ENCODE results near the gene LHX4.

DNA sequence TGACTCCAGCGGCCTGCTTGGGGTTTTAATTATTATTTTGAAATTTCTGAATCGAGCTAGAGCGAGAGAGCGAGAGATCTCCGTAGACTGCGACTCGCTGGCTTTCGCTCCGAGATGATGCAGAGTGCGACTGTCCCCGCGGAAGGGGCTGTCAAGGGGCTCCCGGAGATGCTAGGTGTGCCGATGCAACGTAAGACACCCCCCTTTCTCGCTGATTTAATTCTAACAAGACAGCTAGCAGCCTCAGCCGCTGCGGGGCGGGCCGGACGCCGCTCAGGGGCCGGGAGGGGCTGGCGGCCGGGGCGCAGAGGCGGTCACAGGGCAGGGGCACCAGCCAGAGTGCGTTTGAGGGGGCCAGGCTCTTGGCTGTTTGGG lies 339 bp downstream of the LHX4 start:
- TF ChIP-seq, protein P1, sequence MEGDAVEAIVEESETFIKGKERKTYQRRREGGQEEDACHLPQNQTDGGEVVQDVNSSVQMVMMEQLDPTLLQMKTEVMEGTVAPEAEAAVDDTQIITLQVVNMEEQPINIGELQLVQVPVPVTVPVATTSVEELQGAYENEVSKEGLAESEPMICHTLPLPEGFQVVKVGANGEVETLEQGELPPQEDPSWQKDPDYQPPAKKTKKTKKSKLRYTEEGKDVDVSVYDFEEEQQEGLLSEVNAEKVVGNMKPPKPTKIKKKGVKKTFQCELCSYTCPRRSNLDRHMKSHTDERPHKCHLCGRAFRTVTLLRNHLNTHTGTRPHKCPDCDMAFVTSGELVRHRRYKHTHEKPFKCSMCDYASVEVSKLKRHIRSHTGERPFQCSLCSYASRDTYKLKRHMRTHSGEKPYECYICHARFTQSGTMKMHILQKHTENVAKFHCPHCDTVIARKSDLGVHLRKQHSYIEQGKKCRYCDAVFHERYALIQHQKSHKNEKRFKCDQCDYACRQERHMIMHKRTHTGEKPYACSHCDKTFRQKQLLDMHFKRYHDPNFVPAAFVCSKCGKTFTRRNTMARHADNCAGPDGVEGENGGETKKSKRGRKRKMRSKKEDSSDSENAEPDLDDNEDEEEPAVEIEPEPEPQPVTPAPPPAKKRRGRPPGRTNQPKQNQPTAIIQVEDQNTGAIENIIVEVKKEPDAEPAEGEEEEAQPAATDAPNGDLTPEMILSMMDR (IDR thresholded peaks at IDR 0.05 in 4 of 5, conservative IDR thresholded peaks at IDR 0.05 in 1 of 5) = no peak
- no peak for TF ChIP-seq POLR2A (IDR thresholded peaks at IDR 0.05)
